Measurements from ENCODE around the gene BACH2.
"Not testable (repeated sequence)": the region's sequence is repeated elsewhere in the genome, so short reads cannot be mapped to it uniquely, and the experiment has no call there.

BACH2 gene

DNA sequence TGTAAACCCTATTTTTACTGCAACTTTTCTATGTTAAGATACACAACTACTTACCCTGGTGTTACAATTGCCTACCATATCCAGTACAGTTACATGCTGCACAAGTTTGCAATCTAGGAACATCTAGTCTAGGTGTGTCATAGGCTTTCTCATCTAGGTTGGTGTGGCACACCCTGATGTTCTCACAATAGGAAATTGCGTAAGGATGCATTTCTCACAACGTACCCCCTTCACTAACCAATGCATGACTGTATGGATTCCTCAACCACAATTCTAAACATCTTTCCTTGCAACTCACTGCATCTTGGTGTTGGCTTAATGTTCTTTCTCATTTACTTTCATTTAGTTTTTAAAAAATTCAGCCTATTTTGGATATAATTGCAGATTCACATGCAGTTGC, 370.8 kb downstream of the BACH2 start:
- no peak for DNase-seq (ENCODE audit: low read depth in 1 of 2, low spot score in 1 of 2)

DNA sequence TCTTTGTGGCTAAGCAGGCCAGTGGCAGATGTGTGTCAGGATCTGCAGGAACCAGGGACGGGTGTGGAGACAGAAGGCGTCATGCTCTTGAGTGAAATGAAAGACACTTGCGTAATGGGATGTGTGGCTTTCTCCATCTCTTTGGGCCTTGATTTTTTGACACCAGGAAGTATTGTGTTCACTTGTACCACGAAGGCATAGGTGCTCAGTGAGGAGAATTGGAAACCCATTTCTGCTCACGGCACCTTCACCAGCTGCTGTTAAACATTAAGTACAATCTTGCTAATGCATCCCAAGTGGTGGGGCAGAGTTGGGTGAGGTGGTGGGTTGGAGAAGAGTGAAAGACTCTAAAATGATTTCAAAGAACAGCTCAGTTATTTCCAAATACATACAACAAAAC, 372.4 kb downstream of the BACH2 start:
- no peak for DNase-seq (ENCODE audit: low read depth in 1 of 2, low spot score in 1 of 2)

DNA sequence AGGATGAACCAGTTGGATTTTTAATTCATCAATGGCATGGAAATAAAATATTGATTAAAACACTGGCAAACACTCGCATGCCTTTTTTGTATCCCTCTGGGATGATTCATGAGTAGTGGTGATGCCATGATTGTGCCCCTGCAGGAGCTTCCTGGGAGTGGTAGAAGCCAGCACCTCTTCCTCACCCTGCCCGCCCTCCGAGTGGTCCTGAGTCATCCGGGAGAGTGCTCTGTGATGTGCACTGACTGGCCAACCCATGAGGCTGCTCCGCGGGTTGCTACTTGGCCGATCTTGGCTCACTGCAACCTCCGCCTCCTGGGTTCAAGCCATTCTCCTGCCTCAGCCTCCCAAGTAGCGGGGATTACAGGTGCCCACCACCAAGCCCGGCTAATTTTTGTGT, 375.0 kb downstream of the BACH2 start:
- no peak for DNase-seq (ENCODE audit: low read depth in 1 of 2, low spot score in 1 of 2)

DNA sequence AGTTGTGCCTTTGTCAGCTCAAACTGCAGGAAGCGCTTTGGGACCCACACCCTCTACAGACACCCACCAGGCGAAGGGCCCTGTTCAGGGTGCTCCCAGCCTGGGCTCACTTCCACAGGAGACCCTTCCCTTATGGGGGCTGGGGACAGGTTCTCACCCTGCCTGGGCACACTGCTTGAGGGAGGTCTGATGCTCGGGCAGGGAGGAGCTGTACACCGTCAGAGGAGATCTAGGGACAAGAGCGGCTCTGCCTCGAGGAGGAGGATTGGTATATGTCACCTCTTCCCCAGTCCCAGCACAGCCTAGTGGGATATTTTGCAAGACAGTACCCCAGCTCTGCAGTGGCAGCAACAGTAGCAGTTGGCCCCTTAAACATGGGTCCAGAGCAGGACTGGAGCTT, 375.4 kb downstream of the BACH2 start:
- no peak for DNase-seq (ENCODE audit: low read depth in 1 of 2, low spot score in 1 of 2)

DNA sequence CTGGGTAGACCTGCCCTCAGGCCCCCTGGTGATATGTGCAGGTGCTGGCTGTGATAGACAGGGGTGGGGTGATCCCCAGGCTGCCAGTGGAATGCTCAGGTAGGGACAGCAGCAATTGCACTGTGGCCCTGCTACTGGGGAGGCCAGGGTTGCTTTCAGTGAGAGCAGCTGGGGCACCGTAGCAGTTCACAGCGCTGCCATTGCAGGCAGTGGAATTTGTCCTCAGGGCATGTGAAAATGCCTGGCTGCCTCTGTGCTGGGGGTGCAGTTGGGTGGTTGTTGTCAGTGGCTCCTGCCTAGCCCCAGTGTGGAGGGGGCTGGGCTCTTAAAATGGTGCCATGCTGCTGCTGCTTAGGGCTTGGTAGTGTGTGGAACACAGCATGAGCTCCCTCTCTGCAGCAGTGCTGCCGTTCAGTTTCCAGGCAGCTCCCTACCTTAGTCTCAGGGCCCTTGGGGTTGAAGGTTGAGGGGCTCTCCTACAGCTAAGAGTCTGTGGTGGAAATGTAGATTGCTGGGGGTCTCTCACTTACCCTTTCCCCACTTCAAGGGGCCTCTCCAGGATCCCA, 378.8 kb downstream of the BACH2 start:
- DNase-seq (ENCODE audit: low read depth in 1 of 2, low spot score in 1 of 2) = no peak

DNA sequence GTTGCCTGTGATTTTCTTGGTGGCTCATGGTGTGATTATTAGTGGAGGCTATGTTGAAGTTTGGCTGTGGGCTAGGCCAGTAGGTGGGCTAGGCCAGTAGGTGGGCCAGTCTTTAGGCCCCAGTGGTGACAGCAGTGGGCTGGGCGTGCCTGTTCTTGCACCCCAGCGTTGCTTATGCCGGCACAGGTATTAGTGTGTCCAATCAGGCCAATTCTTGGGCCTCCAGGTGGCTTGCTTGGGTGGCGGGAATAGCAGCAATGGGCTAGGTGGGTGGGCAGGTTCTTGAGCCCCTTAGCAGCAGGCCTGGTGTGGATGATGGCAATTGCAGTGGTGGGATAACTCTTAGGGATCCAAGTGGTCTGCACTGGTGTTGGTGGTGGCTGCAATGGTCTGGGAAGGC, 379.4 kb downstream of the BACH2 start:
- no peak for DNase-seq (ENCODE audit: low read depth in 1 of 2, low spot score in 1 of 2)

DNA sequence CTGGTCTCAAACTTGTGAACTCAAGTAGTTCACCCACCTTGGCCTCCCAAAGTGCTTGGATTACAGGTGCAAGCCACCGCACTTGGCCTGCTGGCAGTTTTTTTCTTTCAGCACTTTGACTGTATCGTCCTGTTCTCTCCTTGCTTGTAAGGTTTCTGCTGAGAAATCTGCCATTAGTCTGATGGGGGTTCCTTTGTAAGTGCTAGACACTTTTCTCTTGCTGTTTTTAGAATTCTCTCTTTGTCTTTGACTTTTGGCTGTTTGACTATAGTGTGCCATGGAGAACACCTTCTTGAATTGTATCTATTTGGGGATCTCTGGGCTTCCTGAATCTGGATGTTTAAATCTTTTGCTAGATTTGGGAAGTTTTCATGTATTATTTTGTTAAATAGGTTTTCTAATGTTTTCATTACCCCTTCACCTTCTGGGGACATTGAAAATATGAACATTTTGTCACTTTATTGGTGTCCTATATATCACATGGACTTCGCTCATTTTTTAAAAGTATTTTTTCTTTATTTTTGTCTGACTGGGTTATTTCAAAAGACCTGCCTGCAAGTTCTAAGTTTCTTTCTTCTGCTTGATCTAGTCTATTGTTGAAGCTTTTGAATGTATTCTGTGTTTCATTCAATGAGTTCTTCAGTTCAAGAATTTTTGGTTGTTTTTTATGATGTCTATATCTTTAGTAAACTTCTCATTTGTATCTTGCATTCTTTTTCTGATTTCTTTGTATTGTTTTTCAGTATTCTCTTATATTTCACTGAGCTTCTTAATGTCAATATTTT, 380.3 kb downstream of the BACH2 start:
- DNase-seq (ENCODE audit: low read depth in 1 of 2, low spot score in 1 of 2) = no peak

DNA sequence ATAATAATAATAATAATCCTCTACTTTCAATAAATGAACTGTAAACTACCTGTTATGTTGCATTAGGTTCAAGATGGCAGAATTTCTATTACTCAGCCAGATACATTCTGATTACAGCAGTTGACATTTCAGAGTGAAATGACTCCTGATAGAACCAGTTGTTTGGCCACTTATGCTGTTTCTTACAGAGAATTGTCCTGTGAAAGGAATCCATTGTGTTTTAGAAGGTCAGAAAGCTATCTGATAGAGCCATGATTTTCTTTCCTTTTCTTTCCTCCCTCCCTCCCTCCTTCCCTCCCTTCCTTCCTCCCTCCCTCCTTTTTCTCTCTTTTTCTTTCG, 385.8 kb downstream of the BACH2 start:
- DNase-seq (ENCODE audit: low read depth in 1 of 2, low spot score in 1 of 2) = no peak

DNA sequence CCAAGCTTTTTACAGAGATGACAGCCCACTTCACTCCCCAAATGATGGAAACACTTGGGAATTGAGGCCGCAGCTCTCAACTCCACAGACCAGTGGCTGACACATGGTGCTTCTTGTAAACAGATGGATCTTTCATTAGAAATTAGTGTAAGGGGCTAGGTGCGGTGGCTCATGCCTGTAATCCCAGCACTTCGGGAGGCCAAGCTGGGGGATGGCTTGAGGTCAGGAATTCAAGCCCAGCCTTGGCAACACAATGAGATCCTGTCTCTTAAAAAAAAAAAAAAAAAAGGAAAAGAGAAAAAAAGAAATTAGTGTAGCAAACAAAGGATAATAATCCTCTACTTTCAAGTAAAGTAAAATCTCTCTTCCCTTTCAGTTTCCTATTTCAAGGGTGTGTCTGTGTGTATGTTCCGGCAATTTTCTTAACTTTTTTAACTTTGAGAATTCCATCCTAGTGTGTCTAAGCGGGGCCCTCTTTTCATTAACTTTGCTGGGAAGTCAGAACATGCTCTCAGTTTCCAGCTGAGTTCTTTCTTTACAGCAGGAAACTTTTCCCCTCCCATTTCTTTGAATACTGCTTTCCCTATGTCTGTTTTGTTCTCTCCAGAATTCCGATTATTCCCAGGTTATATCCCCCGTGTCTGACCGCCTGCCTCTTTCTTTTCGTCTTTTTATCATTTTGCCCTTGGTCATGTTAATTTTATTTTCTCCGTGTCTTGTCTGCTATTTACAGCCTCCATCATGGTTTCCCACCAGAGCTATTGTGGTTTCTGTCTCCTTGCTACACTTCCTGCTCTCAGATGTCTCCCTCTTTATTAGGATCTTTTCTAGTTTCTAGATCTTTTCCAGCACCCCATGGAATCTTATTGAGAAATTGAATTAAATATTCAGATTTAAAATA, 386.4 kb downstream of the BACH2 start:
- not testable (repeated sequence) for DNase-seq (ENCODE audit: low read depth in 1 of 2, low spot score in 1 of 2)

DNA sequence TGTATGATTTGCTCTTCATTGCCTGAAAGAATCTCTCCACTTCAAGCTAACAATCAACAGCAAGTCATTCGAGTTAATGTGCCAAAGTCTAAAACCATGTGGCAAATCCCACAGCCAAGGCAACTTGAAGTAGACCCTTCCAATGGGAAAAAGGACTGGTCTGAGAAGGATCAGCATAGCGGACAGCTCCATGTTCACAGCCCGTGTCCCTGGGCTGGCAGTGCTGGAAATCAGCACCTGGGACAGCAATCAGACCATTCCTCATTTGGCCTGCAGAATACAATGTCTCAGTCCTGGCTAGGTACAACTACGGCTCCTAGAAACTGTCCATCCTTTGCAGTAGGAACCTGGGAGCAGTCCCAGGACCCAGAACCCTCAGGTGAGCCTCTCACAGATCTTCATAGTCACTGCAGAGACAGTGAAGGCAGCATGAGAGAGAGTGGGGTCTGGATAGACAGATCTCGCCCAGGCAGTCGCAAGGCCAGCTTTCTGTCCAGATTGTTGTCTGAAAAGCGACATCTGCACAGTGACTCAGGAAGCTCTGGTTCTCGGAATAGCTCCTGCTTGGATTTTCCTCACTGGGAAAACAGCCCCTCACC, 401.3 kb downstream of the BACH2 start:
- DNase-seq (ENCODE audit: low read depth in 1 of 2, low spot score in 1 of 2) = no peak

DNA sequence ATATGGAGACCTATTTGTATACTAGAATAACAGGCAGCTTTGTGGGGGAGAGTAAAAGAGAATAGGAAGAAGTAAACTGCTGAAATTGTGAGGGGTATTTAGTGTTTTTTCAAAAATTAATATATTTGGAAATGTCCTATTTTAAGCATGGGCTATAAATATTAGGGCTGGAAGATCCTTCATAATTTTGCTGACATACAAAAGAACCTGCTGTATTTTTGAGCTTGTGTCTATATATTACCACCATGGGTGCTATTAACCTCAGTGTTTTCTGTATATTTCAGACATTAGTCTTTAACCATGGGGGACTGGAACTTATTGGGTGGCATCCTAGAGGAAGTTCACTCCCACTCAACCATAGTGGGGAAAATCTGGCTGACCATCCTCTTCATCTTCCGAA, 402.5 kb downstream of the BACH2 start, which contains the start of gene GJA10:
TSS of gene GJA10 (plus strand) at position 301 of the 400 bp plus-strand sequence. CDS start at position 301, 0 bp downstream.
- no peak for DNase-seq (ENCODE audit: low read depth in 1 of 2, low spot score in 1 of 2)

DNA sequence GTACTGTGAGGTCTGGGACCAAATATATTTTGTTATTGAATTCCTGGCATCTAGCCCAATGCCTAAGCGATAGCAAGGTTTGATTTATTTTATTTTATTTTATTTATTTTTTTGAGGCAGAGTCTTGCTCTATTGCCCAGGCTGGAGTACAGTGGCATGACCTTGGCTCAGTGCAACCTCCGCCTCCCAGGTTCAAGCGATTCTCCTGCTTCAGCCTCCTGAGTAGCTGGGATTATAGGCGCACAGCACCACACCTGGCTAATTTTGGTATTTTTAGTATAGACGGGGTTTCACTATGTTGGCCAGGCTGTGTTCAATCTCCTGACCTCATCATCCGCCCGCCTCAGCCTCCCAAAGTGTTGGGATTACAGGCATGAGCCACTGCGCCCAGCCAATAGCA, 404.1 kb downstream of the BACH2 start:
- not testable (repeated sequence) for DNase-seq (ENCODE audit: low read depth in 1 of 2, low spot score in 1 of 2)

DNA sequence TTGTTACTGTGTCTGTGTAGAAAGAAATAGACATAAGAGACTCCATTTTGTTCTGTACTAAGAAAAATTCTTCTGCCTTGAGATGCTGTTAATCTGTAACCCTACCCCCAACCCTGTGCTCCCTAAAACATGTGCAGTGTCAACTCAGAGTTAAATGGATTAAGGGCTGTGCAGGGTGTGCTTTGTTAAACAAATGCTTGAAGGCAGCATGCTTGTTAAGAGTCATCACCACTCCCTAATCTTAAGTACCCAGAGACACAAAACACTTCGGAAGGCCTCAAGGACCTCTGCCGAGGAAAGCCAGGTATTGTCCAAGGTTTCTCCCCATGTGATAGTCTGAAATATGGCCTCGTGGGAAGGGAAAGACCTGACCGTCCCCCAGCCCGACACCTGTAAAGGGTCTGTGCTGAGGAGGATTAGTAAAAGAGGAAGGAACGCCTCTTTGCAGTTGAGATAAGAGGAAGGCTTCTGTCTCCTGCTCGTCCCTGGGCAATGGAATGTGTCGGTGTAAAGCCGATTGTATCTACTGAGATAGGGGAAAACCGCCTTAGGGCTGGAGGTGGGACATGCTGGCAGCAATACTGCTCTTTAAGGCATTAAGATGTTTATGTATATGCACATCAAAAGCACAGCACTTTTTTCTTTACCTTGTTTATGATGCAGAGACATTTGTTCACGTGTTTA, 405.7 kb downstream of the BACH2 start:
- DNase-seq (ENCODE audit: low read depth in 1 of 2, low spot score in 1 of 2) = not testable (repeated sequence)

DNA sequence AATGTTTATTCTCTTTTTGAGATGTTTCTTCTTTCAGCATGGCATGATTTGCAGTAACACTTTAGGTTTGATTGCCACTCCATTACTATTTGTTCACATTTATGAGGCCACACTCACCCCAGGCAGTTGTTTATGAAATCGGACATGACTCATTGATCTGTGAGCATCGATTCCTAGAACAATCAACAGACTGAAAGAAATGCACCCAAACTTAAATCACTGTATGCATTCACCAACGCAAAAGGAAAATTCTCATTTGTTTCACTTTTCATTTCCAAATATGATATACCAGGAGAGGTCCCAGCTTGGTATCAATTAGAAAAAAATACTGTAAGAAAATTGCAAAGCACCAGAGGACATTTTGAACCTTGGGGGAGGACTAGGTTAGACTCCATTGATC, 407.8 kb downstream of the BACH2 start:
- no peak for DNase-seq (ENCODE audit: low read depth in 1 of 2, low spot score in 1 of 2)

DNA sequence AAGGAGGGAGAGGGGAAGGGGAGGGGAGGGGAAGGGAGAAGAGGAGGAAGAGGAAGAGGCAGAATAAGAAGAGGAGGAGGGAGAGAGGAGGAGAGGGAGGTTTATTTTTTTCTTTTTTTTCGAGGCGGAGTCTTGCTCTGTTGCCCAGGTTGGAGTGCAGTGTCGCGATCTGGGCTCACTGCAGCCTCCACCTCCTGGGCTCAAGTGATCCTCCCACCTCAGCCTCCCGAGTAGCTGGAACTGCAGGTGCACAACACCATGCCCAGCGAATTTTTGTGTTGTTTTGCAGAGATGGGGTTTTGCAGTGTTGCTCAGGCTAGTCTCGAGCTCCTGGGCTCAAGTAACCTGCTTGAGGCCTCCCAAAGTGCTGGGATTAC, 408.5 kb downstream of the BACH2 start:
- DNase-seq (ENCODE audit: low read depth in 1 of 2, low spot score in 1 of 2) = no peak

DNA sequence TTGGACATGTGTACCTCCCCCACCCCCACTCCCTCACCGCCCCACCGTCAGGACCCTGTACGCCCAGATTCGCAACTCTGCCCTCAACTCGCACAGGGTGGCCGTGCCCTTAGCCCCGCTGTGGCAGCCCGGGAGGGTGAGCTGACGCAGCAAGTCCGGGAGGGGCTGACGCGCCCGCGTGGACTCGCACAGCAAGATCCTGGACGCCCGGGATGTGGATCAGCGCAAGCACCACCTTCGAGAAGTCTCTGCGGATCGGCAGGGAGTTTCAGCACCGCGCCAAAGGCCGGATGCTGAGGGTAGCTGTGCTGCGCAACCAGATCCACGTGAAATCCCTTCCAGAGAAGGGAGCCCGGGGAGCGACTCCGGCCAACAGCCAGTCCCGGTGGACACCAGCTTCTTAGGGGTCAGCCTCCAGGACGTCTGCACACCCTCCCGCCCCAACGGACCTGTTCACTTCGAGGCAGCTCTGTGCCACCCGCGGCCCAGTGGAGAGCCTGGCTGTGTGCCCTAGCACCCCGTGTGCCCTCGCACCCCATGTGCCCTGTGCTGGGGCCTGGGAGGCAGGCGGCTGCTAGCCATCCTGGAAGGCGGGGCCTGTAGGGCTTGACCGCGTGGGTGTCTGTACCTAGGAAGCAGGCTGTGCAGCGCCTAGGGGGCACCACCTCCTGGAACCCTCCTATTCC, 409.0 kb downstream of the BACH2 start:
- no peak for DNase-seq (ENCODE audit: low read depth in 1 of 2, low spot score in 1 of 2)

DNA sequence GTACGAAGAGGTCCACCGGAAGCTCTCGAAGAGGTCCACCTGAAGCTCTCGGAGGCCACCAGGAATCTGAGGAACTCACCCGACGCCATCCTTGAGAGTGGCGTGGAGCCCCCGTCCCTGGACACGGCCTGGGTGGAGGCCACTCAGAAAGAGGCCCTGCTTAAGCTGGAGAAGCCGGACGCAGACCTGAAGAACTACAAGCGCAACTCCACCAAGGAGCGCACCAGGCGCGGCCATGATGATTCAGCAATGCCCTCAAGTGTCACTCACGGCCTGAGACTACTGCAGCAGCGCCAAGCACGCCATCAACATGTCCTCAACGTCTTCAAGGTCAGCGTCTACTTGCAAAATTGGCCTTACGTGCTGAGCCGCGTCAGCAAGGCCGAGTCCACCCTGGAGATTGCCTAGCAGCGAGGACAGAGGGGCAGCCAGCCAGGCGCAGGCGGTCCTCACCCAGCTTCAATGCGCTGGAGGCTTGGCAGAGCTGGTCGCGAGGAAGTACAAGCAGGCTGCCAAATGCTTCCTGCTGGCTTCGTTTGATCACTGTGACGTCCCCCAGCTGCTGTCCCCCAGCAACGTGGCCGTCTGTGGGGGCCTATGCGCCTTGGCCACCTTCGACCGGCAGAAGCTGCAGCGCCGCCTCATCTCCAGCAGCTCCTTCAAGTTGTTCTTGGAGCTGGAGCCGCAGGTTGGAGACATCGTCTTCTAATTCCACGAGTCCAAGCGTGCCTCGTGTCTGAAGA, 410.1 kb downstream of the BACH2 start:
- no peak for DNase-seq (ENCODE audit: low read depth in 1 of 2, low spot score in 1 of 2)

All from activated CD4-positive, alpha-beta T cell treated with anti-CD3 and anti-CD28 coated beads, Interleukin-2, amount 50 U/mL, for 24 hours (primary cell).